HG03565 (cell line): Measurements from ENCODE around the gene TMEM132E.

Experiments used
- ATAC-seq: cut with Tn5 transposase; IDR thresholded peaks from one replicate; pipeline ENCODE4 v1.9.1; 2021; ENCODE audit warnings: mild to moderate bottlenecking, moderate library complexity; ENCODE audit not compliant: unreplicated experiment

The TMEM132E gene

GRCh38 chr17:34654881-34655276 is 75.5 kb downstream of the TMEM132E start:
- ATAC-seq = no peak

GRCh38 chr17:34656801-34657200 is 77.4 kb downstream of the TMEM132E start:
- ATAC-seq = no peak

GRCh38 chr17:34658811-34659560 is 79.6 kb downstream of the TMEM132E start:
- no peak for ATAC-seq

- no peak for ATAC-seq
Observed at GRCh38 chr17:34663714-34664113, 84.3 kb downstream of the TMEM132E start.

- no peak for ATAC-seq
Observed at GRCh38 chr17:34665150-34665806, 85.9 kb downstream of the TMEM132E start.

GRCh38 chr17:34665819-34666763 is 86.7 kb downstream of the TMEM132E start:
- ATAC-seq = no peak

- ATAC-seq = no peak
Observed at GRCh38 chr17:34667656-34668055, 88.3 kb downstream of the TMEM132E start.

- ATAC-seq = no peak
Observed at GRCh38 chr17:34668206-34668605, 88.8 kb downstream of the TMEM132E start.

- ATAC-seq = no peak
Observed at GRCh38 chr17:34669511-34669910, 90.1 kb downstream of the TMEM132E start.

GRCh38 chr17:34670618-34671017 is 91.2 kb downstream of the TMEM132E start:
- no peak for ATAC-seq

- no peak for ATAC-seq
Observed at GRCh38 chr17:34671191-34671590, 91.8 kb downstream of the TMEM132E start.

GRCh38 chr17:34672176-34672785 is 92.9 kb downstream of the TMEM132E start:
- no peak for ATAC-seq

- ATAC-seq = no peak
Observed at GRCh38 chr17:34673516-34673915, 94.1 kb downstream of the TMEM132E start.

GRCh38 chr17:34673995-34674890 is 94.9 kb downstream of the TMEM132E start:
- ATAC-seq = no peak

- no peak for ATAC-seq
Observed at GRCh38 chr17:34675143-34675542, 95.8 kb downstream of the TMEM132E start.

- no peak for ATAC-seq
Observed at GRCh38 chr17:34675605-34676004, 96.2 kb downstream of the TMEM132E start.

GRCh38 chr17:34680151-34680550 is 100.8 kb downstream of the TMEM132E start:
- no peak for ATAC-seq

- no peak for ATAC-seq
Observed at GRCh38 chr17:34682305-34682704, 102.9 kb downstream of the TMEM132E start.

GRCh38 chr17:34683390-34683789 is 104.0 kb downstream of the TMEM132E start:
- no peak for ATAC-seq
